NCI-H1417 (cell line): ENCODE results near the gene TTC1.

ENCODE experiments used
- DNase-seq, 3 experiments: peaks; one replicate each; lab custom pipeline; 2025; lab: John Stamatoyannopoulos, UW

TTC1 gene

GRCh38 chr5:160087199-160087598 lies 78.3 kb downstream of the TTC1 start:
- no peak for DNase-seq

GRCh38 chr5:160088805-160089204 lies 79.9 kb downstream of the TTC1 start:
- no peak for DNase-seq

GRCh38 chr5:160089531-160089930 lies 80.6 kb downstream of the TTC1 start:
- no peak for DNase-seq

- DNase-seq: no peak
Measured at GRCh38 chr5:160090059-160090458, 81.1 kb downstream of the TTC1 start.

- no peak for DNase-seq
Measured at GRCh38 chr5:160092514-160092913, 83.6 kb downstream of the TTC1 start.

- DNase-seq: no peak
Measured at GRCh38 chr5:160092960-160093707, 84.2 kb downstream of the TTC1 start.

- no peak for DNase-seq
Measured at GRCh38 chr5:160096178-160096577, 87.2 kb downstream of the TTC1 start.

DNA sequence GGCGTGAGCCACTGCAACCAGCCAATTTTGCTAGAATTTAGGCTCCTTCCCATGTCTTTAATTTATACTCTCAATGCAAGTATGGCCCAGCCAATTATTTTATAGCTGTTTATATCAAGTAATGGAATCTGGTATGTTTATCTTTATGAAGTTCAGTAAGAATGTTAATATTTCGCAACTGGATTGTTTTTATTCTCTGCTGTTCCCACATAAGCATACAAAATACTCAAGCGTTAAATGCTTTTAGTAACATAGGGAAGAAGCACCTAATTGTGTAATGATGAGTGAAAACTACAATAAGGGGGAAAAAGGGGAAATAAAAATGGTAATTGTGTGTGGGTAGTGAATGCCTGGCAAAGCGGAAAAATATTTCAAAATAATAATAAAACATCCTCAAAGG lies 89.1 kb downstream of the TTC1 start:
- no peak for DNase-seq

DNA sequence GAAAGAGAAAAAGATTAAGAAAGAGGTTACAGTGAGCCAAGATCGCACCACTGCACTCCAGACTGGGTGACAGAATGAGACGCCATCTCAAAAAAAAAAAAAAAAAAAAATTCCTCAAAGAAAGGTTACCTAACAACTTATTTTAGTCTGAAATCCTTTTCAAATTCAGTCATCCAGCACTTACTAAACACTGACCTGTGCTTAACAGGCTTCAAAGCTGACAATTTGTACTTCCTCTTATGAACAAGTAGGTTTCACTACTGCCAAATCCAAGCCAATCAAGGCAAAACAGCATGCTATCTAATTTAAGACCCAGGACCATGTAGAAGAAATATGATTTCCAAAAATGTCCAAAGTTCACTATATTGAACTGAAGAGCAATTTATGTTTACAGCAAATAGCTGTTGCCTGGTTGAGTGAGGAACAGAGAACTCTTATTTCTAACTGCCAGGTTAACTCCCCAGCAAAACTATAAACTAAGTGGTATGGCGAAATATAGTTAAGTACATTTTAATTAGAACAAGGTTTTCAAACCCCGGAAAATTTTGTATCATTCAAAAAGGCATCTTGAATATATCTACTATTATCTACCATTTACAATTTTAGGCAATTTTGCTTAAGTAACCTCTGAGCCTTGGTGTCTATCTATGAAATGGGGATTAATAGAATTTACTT lies 96.9 kb downstream of the TTC1 start:
- no peak for DNase-seq

DNA sequence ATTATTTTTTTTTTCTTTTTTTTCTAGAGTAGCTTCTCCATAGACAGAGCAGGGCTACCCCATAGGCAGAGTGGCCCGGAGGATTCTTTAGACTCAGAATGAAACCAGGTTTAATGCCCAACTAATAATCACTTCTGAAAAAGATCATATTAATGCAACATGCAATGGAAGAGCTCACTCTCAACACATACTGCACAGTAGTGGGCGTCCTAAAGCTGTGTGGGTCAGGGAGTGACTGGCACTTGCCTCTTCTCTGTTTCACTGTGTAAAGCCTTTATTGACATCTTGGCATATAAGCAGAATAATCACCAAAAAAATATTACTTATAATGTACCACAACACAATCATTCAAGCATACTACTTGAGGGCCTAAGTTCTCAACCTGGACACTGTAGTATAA lies 99.2 kb downstream of the TTC1 start:
- DNase-seq: no peak
